GM20431 (cell line): ENCODE results near the gene CGB5.
"Not testable (repeated sequence)": the region's sequence is repeated elsewhere in the genome, so short reads cannot be mapped to it uniquely, and the experiment has no call there.

Experiments used
- in situ Hi-C: fragments of 300-500 bp; cut with MseI, MboI; formaldehyde crosslinking; loops from one replicate; pipeline ENCODE4 v1.15.0; 2020; ENCODE audit warnings: low sequenced_read_pairs; ENCODE audit not compliant: unreplicated experiment

Gene CGB5

DNA sequence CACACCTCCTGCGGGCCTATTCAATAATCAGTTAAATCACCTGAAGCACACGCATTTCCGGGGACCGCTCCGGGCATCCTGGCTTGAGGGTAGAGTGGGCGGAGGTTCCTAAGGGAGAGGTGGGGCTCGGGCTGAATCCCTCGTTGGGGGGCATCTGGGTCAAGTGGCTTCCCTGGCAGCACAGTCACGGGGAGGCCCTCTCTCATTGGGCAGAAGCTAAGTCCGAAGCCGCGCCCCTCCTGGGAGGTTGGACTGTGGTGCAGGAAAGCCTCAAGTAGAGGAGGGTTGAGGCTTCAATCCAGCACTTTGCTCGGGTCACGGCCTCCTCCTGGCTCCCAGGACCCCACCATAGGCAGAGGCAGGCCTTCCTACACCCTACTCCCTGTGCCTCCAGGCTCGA lies at the start of gene CGB5:
Gene CGB5 (plus strand): TSS at position 301 of the 400 bp plus-strand sequence. CDS start 362 bp downstream, outside the sequence.
- in situ Hi-C loops = not testable (repeated sequence)

DNA sequence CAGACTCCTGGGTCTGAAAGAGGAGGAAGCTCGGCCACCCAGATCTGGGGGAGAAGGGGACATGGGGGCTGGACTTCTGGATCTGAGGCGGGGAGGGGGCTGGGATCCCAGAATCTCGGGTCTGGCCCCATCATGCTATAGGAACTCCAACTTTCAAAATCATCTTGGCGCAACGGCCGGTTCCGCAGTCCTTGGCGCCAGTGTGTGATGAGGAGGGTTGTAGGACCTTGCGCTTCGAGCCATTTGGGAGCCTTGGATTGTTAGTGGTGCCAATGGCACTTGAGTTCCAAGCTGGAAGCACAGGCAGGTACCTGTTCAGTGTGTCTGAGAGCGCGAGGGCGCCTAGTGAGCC lies 49.6 kb upstream of the CGB5 start:
- in situ Hi-C loops = no loop called here

DNA sequence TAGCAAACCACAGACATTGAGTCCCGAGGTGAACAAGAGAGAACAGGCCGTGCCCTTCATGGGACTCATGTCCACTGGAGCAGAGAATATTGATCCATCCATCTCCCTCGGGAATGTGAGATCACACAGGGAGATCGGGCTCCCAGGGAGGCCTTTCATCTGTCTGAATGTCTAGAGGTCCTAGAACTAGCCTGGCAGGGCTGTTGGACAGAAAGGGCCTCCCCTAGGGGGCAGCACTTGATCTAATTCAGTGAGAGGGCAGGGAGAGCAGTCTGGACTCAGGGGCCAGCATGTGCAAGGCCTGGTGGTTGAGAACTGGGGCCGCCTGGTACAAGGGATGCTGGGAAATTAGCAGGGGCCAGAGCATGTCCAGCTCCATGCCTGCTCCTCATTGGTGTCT lies 45.7 kb upstream of the CGB5 start:
- in situ Hi-C loops = no loop called here

DNA sequence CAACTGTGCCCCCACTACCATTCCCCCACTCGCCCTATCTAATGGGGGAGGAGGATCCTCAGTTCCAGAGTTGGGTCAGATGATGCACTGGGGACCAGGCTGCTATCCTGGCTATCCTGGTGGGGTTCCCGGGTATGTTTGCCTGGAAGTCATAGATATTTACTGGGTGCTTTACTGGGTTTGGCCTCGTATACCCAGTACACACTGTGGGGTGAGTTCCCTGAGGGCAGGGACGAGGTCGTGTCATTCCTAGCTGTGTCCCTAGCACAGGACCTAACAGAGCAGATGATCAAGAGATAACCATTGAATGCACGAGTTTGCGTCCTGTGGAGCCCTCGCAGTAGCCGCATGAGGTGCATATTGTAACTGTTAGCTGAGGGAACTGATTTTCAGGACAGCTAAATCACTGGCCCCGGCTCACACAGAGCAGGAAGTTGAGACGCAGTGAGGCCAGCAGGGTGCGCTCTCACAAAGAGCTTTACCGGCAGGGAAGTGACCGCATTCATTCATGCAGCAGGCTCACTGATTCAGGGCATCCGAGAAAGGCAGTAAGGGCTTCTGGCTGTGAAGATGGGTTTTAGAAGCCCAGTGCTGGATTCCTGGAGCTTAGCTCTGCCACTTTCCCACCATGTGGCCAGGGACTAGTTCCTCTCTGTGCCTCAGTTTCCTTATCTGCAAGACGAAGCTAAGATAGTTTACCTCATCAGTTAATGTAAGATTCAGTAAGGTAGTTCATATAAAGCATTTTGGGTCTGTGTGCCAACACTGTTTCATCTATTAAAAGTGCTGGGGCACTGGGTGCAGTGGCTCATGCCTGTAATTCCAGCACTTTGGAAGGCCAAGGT lies 43.9 kb upstream of the CGB5 start:
- in situ Hi-C loops = no loop called here

DNA sequence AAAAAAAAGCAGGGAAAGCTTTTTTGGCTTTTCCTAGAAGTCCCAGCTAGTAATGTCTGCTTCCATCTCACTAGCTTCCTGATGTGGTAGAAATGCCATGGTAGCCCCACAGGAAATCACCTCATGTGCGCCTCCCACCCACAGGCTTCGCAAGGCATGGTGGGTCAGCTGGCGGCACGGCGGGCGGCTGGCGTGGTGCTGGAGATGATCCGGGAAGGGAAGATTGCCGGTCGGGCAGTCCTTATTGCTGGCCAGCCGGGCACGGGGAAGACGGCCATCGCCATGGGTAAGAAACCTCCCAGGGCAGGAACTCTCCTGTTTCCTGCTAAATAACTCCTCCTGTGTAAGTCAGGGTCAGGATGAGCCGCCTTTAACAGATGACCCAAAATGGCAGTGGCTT lies 39.5 kb upstream of the CGB5 start:
- in situ Hi-C loops = no loop called here

DNA sequence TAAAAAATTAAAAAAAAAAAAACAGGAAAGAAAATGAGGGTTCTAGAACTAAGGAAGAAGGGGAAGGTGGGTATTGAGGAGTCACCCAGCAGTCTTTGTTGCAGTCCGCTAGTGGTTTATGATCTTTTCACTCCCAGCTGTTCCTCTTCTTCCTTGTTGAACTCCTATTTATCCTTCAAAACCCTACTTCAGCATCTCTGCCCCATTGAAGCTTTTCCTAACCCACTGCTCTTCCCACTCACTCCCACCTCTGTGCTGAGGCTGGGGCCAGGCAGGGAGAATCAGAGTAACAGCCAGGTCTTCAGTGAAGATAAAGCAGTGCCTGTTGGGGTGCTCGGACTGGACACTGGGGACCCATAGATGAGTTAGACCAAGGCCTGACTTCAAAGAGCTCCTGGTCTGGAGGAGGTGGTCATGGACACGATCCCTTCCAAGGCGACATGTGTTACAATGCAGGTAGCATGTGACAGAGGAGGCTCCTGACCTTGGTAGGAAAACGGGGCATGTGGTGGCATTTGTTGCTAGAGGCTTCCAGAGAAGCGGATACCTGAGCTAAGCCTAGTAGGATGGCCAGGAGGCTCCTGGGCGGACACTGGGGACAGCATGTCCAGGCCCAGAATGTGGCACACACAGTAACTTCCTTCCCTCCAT lies 38.6 kb upstream of the CGB5 start:
- in situ Hi-C loops = no loop called here

DNA sequence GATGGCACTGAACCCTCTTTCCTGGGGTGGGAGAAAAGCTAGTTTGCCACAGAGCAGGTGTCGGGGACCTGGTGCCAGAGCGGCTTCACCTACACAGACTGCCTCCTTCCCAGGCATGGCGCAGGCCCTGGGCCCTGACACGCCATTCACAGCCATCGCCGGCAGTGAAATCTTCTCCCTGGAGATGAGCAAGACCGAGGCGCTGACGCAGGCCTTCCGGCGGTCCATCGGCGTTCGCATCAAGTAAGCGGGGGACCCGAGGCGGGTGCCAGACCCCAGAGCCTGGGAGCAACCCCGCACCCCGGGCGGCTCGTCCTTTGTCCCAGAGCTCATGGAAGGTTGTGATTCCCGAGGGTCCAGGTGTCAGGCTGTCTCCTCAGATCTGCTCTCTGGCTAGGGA lies 36.7 kb upstream of the CGB5 start:
- in situ Hi-C loops = no loop called here

DNA sequence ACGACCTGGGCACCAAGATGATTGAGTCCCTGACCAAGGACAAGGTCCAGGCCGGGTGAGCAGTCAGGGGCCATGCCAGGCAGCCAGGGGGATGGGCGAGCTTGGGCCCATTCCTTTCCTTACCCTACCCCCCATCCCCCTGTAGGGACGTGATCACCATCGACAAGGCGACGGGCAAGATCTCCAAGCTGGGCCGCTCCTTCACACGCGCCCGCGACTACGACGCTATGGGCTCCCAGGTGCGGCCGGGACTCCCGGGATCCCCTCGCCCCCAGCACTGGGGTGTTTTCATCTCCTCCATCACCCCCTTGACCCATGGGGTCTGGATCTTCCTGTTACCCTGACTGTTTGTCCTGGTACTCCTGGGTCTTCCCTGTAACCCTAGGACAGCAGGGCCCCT lies 33.8 kb upstream of the CGB5 start:
- in situ Hi-C loops = no loop called here

DNA sequence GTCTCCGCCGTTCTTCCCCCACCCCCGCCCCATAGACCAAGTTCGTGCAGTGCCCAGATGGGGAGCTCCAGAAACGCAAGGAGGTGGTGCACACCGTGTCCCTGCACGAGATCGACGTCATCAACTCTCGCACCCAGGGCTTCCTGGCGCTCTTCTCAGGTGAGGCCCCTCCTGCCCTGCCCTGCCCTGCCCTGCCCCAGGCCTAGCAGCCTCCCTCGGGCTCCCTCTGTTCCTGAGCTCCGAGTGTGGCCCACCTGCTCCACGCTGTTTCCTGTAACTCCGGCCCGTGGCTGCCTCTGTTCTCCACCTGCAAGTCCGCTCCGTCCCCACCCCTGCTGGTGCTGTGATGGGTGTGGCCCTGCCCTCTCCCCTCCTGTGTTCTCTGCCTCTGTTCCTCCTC lies 33.2 kb upstream of the CGB5 start:
- in situ Hi-C loops = no loop called here

DNA sequence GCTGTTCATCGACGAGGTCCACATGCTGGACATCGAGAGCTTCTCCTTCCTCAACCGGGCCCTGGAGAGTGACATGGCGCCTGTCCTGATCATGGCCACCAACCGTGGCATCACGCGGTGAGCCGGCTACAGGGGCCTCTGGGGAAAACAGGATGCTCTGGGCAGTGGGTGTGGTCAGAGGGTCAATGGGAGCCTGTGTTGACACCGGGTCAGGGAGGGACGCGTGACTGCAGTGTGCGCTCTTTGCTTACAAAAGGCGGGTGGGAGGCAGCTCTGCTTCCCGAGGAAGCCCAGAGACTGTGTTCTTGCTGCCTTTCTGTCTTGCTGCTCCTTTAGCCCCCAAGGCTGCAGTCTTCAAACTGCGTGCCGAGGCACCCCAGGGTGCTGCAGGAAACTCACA lies 32.5 kb upstream of the CGB5 start:
- in situ Hi-C loops = no loop called here

DNA sequence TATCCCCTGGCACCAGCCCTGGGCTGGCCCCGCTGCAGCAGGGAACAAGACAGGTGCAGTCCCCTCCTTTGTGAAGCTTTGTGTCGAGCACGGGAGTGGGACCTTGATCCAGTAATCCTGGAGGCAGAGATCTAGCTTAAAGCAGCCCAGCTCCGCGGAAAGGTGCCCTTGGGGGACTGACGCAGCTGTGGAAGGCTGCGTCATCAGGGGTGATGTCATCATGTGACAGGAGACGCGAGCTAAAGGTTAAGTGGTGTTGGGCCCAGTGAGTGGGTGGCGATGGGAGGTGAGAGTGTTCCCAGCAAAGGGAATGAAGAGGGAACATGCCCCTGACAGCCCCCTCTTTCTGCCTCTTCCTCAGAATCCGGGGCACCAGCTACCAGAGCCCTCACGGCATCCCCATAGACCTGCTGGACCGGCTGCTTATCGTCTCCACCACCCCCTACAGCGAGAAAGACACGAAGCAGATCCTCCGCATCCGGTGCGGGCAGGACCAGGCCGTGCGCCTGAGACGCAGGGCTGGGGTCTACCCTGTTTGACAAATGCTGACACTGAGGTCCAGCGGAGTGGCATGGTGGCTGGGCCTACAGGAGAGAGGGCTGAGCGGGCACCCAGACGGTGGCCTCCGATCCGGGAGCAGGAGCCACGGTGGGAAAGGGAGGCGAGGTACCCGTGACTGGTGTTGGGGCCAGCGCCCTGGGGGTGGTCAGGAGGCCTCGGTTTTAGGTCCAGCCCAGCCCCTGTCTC lies 29.4 kb upstream of the CGB5 start:
- in situ Hi-C loops = no loop called here

DNA sequence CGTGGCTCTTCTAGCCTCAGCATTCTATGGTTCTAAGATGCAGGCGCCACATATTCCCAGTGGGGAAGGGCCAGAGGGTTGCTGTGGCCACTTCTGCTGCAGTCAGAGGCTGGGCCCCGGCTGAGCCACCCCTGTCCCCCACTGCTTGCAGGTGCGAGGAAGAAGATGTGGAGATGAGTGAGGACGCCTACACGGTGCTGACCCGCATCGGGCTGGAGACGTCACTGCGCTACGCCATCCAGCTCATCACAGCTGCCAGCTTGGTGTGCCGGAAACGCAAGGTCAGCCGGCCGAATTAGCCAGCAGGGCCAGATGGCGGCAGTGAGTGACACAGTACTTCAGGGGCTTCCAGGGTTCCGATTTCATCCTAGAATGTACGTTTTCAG lies 28.8 kb upstream of the CGB5 start:
- in situ Hi-C loops = no loop called here

DNA sequence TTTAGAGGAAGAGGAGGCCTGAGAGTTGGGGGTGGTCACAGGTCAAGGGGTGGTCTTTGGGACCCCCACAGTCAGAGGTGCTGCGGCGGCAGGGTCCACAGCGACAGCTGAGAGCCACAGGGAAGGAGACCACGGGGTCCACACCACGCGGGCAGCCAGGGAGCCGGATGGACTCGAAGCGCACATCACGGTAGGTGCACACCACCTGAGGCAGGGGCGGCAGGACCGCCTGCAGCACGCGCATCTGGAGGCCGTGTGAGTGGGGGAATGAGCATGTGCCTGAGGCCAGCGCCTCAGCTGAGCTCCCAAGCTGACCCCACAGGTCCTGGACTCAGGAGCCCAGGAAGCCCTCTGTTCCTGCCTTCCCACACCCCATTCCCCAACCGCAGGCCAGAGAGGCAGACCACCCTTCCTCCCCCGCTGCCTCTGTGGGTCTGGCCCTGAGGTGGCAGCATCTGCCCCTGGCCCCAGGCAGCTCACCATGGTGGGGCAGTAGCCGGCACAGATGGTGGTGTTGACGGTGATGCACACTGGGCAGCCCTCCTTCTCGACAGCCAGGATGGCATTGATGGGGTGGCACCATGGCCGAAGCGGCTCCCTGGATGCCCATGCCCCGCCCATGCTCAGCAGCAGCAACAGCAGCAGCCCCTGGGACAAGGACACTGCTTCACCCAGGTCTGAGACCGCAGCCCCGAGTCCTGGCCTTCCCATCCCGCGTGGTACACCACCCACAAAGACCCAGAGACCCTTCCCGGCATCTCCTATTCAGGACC lies 27.4 kb upstream of the CGB5 start:
- in situ Hi-C loops = no loop called here

DNA sequence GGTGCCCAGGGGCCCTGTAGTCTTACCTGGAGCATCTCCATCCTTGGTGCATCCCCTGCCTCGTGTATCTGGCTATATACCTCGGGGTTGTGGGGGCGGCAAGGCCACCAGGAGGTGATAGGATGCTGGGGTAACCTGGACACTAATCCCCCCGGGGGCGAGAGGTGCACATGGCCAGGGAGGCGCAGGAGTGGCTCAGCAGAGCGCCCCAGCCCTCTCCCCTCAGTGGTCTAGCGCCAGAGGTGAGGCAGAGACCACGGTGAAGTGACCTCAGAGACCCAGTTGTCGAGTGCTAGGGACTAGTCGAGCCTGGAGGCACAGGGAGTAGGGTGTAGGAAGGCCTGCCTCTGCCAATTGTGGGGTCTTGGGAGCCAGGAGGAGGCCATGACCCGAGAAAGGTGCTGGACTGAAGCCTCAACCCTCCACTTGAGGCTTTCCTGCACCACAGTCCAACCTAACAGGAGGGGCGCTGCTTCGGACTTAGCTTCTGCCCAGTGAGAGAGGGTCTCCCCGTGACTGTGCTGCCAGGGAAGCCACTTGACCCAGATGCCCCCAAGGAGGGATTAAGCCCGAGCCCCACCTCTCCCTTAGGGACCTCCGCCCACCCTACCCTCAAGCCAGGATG lies 26.5 kb upstream of the CGB5 start, which contains the start of gene LHB:
Gene LHB (minus strand): TSS at position 51 of the 625 bp plus-strand sequence. CDS start 10 bp downstream, at position 41.
- in situ Hi-C loops = no loop called here

DNA sequence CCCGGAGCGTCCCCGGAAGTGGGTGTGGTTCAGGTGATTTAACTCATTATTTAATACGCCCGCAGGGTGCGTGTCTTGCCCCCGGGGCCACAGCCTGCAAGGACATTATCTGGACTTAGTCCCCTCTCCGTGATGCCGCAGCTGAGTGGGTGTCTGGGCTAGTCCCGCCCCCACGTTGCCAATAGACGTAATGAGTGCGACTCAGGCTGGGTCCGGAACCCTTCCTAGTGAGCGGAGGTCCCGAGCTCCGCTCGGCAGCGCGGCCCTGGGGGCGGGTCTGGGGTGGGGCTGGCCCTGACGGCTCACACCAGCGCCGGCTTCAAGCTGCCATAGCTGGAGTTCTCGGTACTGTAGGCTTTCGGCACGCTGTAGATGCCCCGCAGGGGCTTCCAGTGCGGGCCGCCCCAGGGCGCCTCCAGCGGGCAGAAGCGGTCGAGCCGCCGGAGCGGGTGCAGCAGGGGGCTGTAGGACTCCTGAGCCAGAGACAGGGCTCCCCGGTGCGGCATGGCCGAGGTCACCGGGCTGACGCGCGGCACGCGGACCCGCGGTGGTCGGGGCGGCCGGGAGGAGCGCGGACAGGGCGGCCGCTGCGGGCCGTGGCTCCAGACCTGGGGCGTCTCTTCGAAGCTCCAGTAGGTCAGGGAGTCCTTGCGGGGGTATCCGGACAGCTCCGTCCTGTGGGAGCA lies 25.8 kb upstream of the CGB5 start:
- in situ Hi-C loops = no loop called here

DNA sequence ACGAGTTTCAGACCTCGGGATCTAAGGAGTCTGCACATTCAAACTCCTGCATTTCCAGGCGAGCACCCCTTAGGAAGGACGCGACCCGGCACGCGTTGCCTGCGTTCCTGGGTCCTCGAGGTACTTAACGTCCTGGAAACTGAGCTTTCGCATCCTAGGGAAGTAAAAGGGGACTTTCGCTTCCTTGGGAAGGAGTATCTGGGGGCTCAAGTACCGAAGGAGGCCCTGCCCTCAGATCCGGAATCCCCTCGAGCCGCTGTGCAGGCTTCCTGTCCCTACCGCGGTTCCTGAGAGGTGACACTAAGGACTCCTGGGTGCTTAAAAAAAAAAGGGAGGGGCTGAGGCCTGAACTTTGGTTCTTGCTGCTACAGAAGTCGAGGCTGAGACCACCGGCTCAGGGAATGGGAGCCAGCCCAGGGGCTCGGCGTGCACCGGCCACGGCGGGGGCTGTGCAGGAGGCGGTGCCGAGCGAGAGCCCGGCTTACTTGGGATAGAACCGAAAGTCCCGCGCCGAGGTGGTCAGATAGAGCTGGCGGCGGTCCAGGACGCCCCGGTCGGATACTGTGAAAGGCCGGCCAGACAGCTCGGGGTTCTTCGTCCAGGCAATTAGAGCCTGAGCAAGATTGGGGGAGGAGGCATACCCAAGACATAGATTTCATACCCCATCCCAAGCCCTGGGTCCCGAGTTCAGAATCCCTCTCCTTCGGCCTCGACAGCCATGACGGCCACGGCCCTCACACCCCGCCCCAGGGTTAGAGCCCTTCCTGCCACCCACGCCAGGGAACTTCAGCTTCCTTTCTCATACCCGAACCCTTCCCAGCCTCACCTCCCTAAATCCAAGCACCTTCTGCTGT lies 25.0 kb upstream of the CGB5 start:
- in situ Hi-C loops = not testable (repeated sequence)

DNA sequence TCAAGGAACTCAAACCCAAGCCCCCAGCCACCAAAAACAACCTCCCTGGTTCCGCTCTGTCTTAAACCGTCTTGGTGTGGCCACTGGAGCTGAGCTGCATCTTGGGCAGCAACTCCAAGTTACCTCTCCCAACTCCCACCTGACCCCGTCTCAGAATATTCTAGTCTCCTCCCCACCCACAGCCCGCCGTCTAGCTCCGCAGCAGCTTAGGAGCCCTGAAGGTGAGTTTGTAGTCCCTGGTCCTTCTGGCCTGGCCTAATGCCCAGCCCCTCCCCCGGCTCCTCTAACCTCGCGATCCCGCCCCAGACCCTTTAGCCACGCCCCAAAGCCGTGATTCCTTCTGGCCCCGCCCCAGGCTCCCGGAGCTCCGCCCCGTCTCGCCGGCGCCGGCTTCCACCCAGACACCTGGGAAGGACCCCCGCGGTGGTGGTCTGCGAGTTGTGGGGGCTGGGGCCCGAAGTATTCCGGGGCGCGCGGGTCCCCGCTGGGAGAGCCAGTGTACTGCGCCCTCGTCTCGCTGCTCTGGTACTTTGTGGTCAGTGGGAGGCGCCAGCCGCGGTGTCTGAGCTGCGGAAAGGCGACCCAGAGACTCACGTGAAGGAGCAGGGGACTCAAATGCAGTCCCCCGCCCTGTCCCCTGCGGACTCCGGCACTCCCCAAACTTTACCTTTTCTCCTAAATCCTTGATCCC lies 24.3 kb upstream of the CGB5 start:
- in situ Hi-C loops = no loop called here

DNA sequence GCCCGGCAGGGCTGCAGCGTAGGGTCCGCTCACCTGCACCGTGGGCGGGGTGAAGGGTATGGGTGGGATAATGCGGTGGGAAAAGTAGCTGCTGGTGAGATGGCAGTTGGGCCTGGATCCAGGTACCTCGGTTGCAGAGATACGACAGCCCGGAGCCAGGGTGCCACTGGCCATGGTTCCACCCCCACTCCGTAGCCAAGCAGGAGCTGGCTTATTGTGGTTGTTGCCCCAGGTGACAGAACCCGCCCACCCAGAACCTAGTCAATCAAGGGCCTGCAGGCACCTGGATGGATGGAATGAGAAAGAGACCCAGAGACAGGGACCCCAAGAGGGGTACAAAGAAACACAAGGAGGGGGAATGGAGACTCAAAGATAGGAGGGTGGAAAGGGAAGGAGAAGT lies 23.3 kb upstream of the CGB5 start:
- in situ Hi-C loops = no loop called here
